Mammary epithelial cell (primary cell): ENCODE measurements around the gene NSG1.

Experiments used
- CTCF ChIP-seq, 2 donors: IDR thresholded peaks in 1 of 2; conservative IDR thresholded peaks in 1 of 2; 2 replicates each; pipeline ENCODE4 v1.5.1; 2011 to 2012; ENCODE audit warnings: inconsistent platforms in 2 of 2, low read length in 2 of 2, mild to moderate bottlenecking in 2 of 2, control low read depth in 1 of 2, low read depth in 1 of 2; ENCODE audit not compliant: insufficient read depth in 1 of 2; ENCODE audit errors: extremely low read depth in 1 of 2
- EZH2 ChIP-seq: IDR thresholded peaks from 2 replicates; pipeline ENCODE4 v1.6.1; 2012; ENCODE audit warnings: low read length, inconsistent platforms, borderline replicate concordance

- TF ChIP-seq EZH2 (no peak), CTCF (conservative IDR thresholded peaks at IDR 0.05 in 1 of 2, IDR thresholded peaks at IDR 0.05 in 1 of 2; ENCODE audit: extremely low read depth in 1 of 2, insufficient read depth in 1 of 2, low read depth in 1 of 2, low read length in 2 of 2) (no peak)
Observed at GRCh38 chr4:4419896-4420295, 33.0 kb downstream of the NSG1 start.
